H9 (cell line): Measurements from ENCODE around the gene BHLHA15. TPM values are rescaled to one million over a fixed set of nuclear protein-coding genes. Genes with fewer than 3 reads are reported as not detected.

Experiments
- DNase-seq: peaks from one replicate; pipeline ENCODE4 v3.0.0-alpha.2; 2017
- H2AFZ ChIP-seq: one replicate; pipeline ENCODE4 v1.6.1; 2013; ENCODE audit warnings: mild to moderate bottlenecking, low read length, control low read depth, moderate library complexity
- H2AK5ac ChIP-seq: 2 replicates; pipeline ENCODE4 v1.6.1; 2013; ENCODE audit warnings: low read length, control low read depth, mixed read lengths; ENCODE audit not compliant: insufficient read length
- H2BK120ac ChIP-seq: one replicate; pipeline ENCODE4 v1.6.1; 2013; ENCODE audit warnings: low read depth, mild to moderate bottlenecking, low read length, control low read depth, inconsistent platforms; ENCODE audit not compliant: poor library complexity, severe bottlenecking
- H2BK12ac ChIP-seq: 2 replicates; pipeline ENCODE4 v1.6.1; 2013; ENCODE audit warnings: low read length, control low read depth, mixed read lengths, low read depth; ENCODE audit not compliant: insufficient read length
- H2BK15ac ChIP-seq: 2 replicates; pipeline ENCODE4 v1.6.1; 2013; ENCODE audit warnings: low read depth, low read length, control low read depth
- H2BK20ac ChIP-seq: one replicate; pipeline ENCODE4 v1.6.1; 2013; ENCODE audit warnings: low read depth, mild to moderate bottlenecking, low read length, control low read depth, inconsistent platforms; ENCODE audit not compliant: poor library complexity, severe bottlenecking
- H2BK5ac ChIP-seq: 2 replicates; pipeline ENCODE4 v1.6.1; 2013; ENCODE audit warnings: low read length, control low read depth, mixed read lengths; ENCODE audit not compliant: insufficient read length
- H3K14ac ChIP-seq: 2 replicates; pipeline ENCODE4 v1.6.1; 2013; ENCODE audit warnings: low read length, control low read depth; ENCODE audit not compliant: insufficient read depth
- H3K18ac ChIP-seq: 2 replicates; pipeline ENCODE4 v1.6.1; 2013; ENCODE audit warnings: low read depth, mild to moderate bottlenecking, mixed read lengths, low read length, control low read depth; ENCODE audit not compliant: insufficient read length
- H3K23ac ChIP-seq: 2 replicates; pipeline ENCODE4 v1.6.1; 2013; ENCODE audit warnings: low read length, control low read depth, mixed read lengths, low read depth; ENCODE audit not compliant: insufficient read length
- H3K23me2 ChIP-seq: 2 replicates; pipeline ENCODE4 v1.6.1; 2013; ENCODE audit warnings: low read depth, mild to moderate bottlenecking, mixed read lengths, low read length, control low read depth; ENCODE audit not compliant: insufficient read length, poor library complexity, severe bottlenecking
- H3K27ac ChIP-seq: 2 replicates; pipeline ENCODE4 v1.5.1; 2013; ENCODE audit warnings: low read length, control low read depth, mixed read lengths, low read depth; ENCODE audit not compliant: insufficient read length
- H3K27me3 ChIP-seq: 2 replicates; pipeline ENCODE4 v1.6.1; 2013; ENCODE audit warnings: low read length, control low read depth, inconsistent platforms; ENCODE audit not compliant: insufficient read depth
- H3K4ac ChIP-seq: 2 replicates; pipeline ENCODE4 v1.6.1; 2013; ENCODE audit warnings: low read depth, mild to moderate bottlenecking, control low read depth, inconsistent platforms, low read length, moderate library complexity
- H3K4me1 ChIP-seq: 2 replicates; pipeline ENCODE4 v1.6.1; 2013; ENCODE audit warnings: low read length, control low read depth, inconsistent platforms; ENCODE audit not compliant: insufficient read depth
- H3K4me2 ChIP-seq: 2 replicates; pipeline ENCODE4 v1.6.1; 2013; ENCODE audit warnings: low read length, control low read depth, mixed read lengths; ENCODE audit not compliant: insufficient read length, insufficient read depth
- H3K56ac ChIP-seq: 2 replicates; pipeline ENCODE4 v1.6.1; 2013; ENCODE audit warnings: low read depth, mild to moderate bottlenecking, mixed read lengths, low read length, control low read depth; ENCODE audit not compliant: insufficient read length
- H3K79me1 ChIP-seq: 2 replicates; pipeline ENCODE4 v1.6.1; 2013; ENCODE audit warnings: low read depth, mild to moderate bottlenecking, moderate library complexity, low read length, control low read depth, inconsistent platforms; ENCODE audit not compliant: insufficient read depth, poor library complexity, severe bottlenecking
- H3K79me2 ChIP-seq: 2 replicates; pipeline ENCODE4 v1.6.1; 2013; ENCODE audit warnings: low read length, control low read depth, inconsistent platforms; ENCODE audit not compliant: insufficient read depth
- H3K9ac ChIP-seq: 2 replicates; pipeline ENCODE4 v1.6.1; 2013; ENCODE audit warnings: low read length, control low read depth, mixed read lengths; ENCODE audit not compliant: insufficient read length; ENCODE audit errors: extremely low read depth
- H3K9me3 ChIP-seq: one replicate; pipeline ENCODE4 v1.6.1; 2013; ENCODE audit warnings: low read depth, low read length, inconsistent platforms; ENCODE audit not compliant: control insufficient read depth
- H3T11ph ChIP-seq: one replicate; pipeline ENCODE4 v1.6.1; 2013; ENCODE audit warnings: mild to moderate bottlenecking, low read length, control low read depth, inconsistent platforms
- H4K20me1 ChIP-seq: one replicate; pipeline ENCODE4 v1.6.1; 2013; ENCODE audit not compliant: control insufficient read depth, insufficient read length, insufficient read depth
- H4K5ac ChIP-seq: 2 replicates; pipeline ENCODE4 v1.6.1; 2013; ENCODE audit warnings: low read depth, mild to moderate bottlenecking, mixed read lengths, low read length, control low read depth; ENCODE audit not compliant: insufficient read length
- H4K8ac ChIP-seq: replicated peaks from 2 replicates; pipeline ENCODE4 v1.6.1; 2013; ENCODE audit warnings: low read length, control low read depth, mixed read lengths, low read depth; ENCODE audit not compliant: insufficient read length
- H4K91ac ChIP-seq: 2 replicates; pipeline ENCODE4 v1.6.1; 2013; ENCODE audit warnings: low read depth, mild to moderate bottlenecking, moderate library complexity, mixed read lengths, low read length, control low read depth; ENCODE audit not compliant: insufficient read length
- H3K27ac Mint-ChIP-seq, 3 experiments: 2 replicates in 2 of 3; 3 replicates in 1 of 3; pipeline ENCODE4 v1.8.0; 2020 to 2021; ENCODE audit warnings: mixed read lengths in 3 of 3, mild to moderate bottlenecking in 1 of 3, moderate library complexity in 1 of 3
- H3K27me3 Mint-ChIP-seq: 2 replicates; pipeline ENCODE4 v1.8.0; 2021; ENCODE audit warnings: low read depth, mild to moderate bottlenecking, moderate library complexity, mixed read lengths
- H3K36me3 Mint-ChIP-seq, 3 experiments: 2 replicates in 2 of 3; 3 replicates in 1 of 3; pipeline ENCODE4 v1.8.0; 2020 to 2021; ENCODE audit warnings: low read depth in 3 of 3, mixed read lengths in 3 of 3; ENCODE audit not compliant: insufficient read depth in 1 of 3
- H3K4me1 Mint-ChIP-seq, 2 experiments: 2 replicates each; pipeline ENCODE4 v1.8.0; 2020; ENCODE audit warnings: mixed read lengths in 2 of 2
- H3K4me3 Mint-ChIP-seq, 2 experiments: 2 replicates in 1 of 2; 3 replicates in 1 of 2; pipeline ENCODE4 v1.8.0; 2020 to 2021; ENCODE audit warnings: mild to moderate bottlenecking in 2 of 2, mixed read lengths in 2 of 2, moderate library complexity in 1 of 2
- H3K9me3 Mint-ChIP-seq, 2 experiments: 2 replicates in 1 of 2; 3 replicates in 1 of 2; pipeline ENCODE4 v1.8.0; 2020; ENCODE audit warnings: mild to moderate bottlenecking in 2 of 2, mixed read lengths in 2 of 2, moderate library complexity in 1 of 2
- WGBS: extraction: QIAGEN DNeasy Blood & Tissue Kit; methylation state at CpG from one replicate; pipeline ENCODE4 v1.1.7; 2013; ENCODE audit warnings: missing lambda C conversion rate, low lambda C conversion rate, mixed read lengths; ENCODE audit not compliant: insufficient read length; ENCODE audit errors: extremely low coverage; 5-methylcytosine and 5-hydroxymethylcytosine counted together
- total RNA-seq: library from RNA; stranded (reverse); gene quantifications from 2 replicates; pipeline ENCODE4 v1.2.1, GENCODE V29; 2021
- TF ChIP-seq, protein P1 (sequence below): fragments of 200-600 bp; sonication (generic); conservative IDR thresholded peaks from 3 replicates; pipeline ENCODE4 v1.8.0; 2021; ENCODE audit warnings: antibody characterized with exemption, mild to moderate bottlenecking

The BHLHA15 gene
- total RNA-seq, 1 experiment from 2014 or later = 1.4 TPM

DNA sequence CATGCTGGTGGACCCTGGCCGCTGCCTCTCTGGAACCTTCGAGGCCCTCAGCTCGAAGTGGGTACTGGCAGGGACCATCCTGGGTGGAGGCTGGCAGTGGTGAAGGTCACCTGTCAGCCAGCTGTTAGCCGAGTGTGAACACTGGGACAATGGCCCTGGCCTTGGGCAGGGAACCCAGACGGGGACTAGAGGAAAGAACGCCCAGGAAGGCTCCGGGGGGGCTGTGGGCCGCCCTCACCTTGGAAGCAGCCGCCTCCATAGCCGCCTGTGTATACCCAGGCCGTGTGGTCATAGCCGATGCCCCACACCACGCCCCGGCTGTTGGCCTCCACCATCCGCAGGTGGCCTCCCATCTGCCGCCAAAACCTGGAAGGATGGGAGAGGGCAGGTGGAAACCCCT is 17.6 kb downstream of the BHLHA15 start:
- no peaks in the 10 kb centered on the region for H3K27me3 Mint-ChIP-seq
- DNase-seq = no peak
- no peak overlapping the region for H2AFZ ChIP-seq
- H4K5ac ChIP-seq = no peak overlapping the region
- no peaks in the 10 kb centered on the region for H3K79me1 ChIP-seq
- H3K4ac ChIP-seq = no peak overlapping the region
- no peak overlapping the region for H4K8ac ChIP-seq
- no peak overlapping the region for H3K27ac ChIP-seq
- H3K18ac ChIP-seq = no peak overlapping the region
- H3K4me3 Mint-ChIP-seq = no peak overlapping the region
- no peak overlapping the region for H3T11ph ChIP-seq
- no peak overlapping the region for H3K56ac ChIP-seq
- no peak overlapping the region; the same call in 1 of the 2 replicates for H2BK15ac ChIP-seq
- no peaks in the 10 kb centered on the region for H3K23me2 ChIP-seq
- peaks cover 0 to 3% of the 10 kb centered on the region in 2 experiments; a peak in 1 of 4 replicates for H3K4me1 Mint-ChIP-seq
- H3K27me3 ChIP-seq = no peaks in the 10 kb centered on the region
- H2BK5ac ChIP-seq = no peak overlapping the region
- H3K4me1 ChIP-seq = no peaks in the 10 kb centered on the region
- TF ChIP-seq, protein P1, sequence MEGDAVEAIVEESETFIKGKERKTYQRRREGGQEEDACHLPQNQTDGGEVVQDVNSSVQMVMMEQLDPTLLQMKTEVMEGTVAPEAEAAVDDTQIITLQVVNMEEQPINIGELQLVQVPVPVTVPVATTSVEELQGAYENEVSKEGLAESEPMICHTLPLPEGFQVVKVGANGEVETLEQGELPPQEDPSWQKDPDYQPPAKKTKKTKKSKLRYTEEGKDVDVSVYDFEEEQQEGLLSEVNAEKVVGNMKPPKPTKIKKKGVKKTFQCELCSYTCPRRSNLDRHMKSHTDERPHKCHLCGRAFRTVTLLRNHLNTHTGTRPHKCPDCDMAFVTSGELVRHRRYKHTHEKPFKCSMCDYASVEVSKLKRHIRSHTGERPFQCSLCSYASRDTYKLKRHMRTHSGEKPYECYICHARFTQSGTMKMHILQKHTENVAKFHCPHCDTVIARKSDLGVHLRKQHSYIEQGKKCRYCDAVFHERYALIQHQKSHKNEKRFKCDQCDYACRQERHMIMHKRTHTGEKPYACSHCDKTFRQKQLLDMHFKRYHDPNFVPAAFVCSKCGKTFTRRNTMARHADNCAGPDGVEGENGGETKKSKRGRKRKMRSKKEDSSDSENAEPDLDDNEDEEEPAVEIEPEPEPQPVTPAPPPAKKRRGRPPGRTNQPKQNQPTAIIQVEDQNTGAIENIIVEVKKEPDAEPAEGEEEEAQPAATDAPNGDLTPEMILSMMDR = no peak
- H3K4me2 ChIP-seq = no peak overlapping the region
- H3K36me3 Mint-ChIP-seq = peaks cover 0 to 6% (median 0%) of the 10 kb centered on the region in 3 experiments; a peak in 2 of 7 replicates
- H2BK12ac ChIP-seq = no peak overlapping the region
- no peak overlapping the region for H3K23ac ChIP-seq
- no peak overlapping the region for H3K9ac ChIP-seq
- no peaks in the 10 kb centered on the region for H3K9me3 ChIP-seq
- H3K27ac Mint-ChIP-seq = 0 out of 7 replicates have a peak overlapping the region, but pooled peaks of 1 of the 3 experiments have one; percentile 64
- no CpG with 5 or more reads among the region's 16 CpGs for WGBS
- H4K91ac ChIP-seq = no peak overlapping the region
- H3K79me2 ChIP-seq = no peaks in the 10 kb centered on the region
- H2AK5ac ChIP-seq = no peak overlapping the region
- no peak overlapping the region for H2BK20ac ChIP-seq
- no peak overlapping the region for H3K14ac ChIP-seq
- no peak overlapping the region for H2BK120ac ChIP-seq
- no peaks in the 10 kb centered on the region; a peak in 1 of 5 replicates for H3K9me3 Mint-ChIP-seq
- no peaks in the 10 kb centered on the region for H4K20me1 ChIP-seq
